ENCODE results near the gene PRR7. TPM values are rescaled to one million over a fixed set of nuclear protein-coding genes. Genes with fewer than 3 reads are reported as not detected.

Gene PRR7
- total RNA-seq, 4 donors from 2014 or later: 5.1 to 11.2 (median 7.5) TPM

DNA sequence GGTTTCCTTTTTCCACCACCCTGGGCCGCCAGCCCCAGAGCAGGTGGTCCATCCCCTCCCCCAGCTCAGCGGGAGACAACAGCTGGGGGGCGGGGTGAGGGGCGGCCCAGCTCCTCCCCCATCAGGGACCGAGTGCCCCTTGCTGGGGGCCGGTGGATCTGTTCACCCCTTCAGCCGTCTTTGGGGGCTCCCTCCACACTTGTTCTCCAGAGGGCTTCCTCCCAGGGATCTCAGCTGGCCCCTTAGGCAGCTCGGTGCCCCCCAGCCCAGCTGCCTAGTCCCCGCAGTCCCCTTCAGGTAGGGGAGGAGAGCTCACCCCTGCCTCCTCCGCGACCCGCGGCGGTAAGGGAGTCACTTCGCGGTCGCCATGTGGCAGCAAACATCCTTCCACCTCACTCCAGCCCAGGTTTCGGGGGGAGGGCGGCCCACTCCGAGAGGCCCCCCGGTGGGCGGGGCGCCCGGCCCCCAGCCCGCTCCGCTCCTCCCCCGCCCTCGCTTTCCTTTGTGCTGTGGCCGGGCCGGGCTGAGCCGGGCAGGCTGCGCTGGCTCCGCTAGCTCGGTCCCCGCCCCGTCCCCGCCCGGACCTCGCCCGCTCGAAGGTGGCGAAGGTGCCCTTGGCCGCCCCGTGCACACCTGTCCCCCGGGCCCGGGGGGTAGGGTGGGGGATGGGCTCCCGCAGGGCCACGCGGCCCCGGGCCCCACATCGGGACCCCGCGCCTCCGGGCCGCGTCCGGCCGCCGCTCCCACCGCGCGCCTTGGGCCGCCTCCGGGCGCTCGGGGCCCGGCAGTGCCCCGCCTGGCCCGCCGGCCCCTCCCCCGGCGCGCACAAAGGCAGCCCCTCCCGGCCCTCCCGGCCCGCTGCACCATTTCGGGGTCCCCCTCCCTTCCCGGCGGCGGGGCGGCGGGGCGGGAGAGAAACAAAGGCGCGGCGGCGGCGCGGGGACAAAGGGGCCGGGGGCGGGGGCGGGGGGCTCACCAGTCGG is 26.1 kb downstream of the PRR7 start:
- DNase-seq (ENCODE audit: low spot score in 2 of 2): no peak

DNA sequence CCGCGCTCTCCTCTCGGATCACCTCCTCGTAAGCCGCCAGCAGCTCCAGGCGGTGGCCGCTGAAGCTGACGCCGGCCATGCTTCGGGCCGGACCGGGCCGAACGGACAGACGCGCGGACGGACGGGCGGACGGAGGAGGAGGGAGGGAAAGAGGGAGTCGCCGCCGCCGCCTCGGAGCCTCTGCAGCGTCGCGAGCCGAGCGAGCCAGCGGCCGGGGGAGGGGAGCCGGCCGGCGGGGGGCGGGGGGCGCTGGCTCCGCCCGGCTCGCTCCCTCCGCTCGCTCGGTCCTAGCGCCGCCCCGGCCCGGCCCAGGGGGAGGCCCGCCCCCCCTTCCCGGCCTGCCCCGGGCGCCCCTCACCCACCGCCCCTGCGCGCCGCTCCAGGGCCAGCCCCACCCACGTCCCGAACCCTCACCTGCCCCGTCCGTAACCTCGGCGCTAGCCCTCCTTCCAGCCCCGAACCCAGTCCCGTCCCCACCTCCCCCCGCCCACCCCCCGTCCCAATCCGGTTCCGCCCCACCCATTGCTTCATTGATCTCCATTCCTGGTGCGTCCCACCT is 26.9 kb downstream of the PRR7 start, which contains the start of gene DBN1:
DBN1 (minus strand) TSS at position 192 of the 559 bp plus-strand sequence; CDS start at position 79, 113 bp downstream.
- Histone ChIP-seq H3K27ac (peak within 1 kb of the TSS; percentile 68 to 97 (median 88)), H3K9me3 (no peaks in the 10 kb centered on the region), H3K27me3 (no peaks in the 10 kb centered on the region), H3K4me1 (peaks cover 0 to 86% (median 25%) of the 10 kb centered on the region in 4 donors), H3K36me3 (peaks cover 0 to under 1% (median 0%) of the 10 kb centered on the region in 3 donors), H3K4me3 (peak within 1 kb of the TSS; percentile 69 to 85 (median 76))
- no peak for DNase-seq (ENCODE audit: low spot score in 2 of 2)
- TF ChIP-seq CTCF (IDR thresholded peaks at IDR 0.05) (no peak), POLR2A (IDR thresholded peaks at IDR 0.05) (no peak), EP300 (IDR thresholded peaks at IDR 0.05) (no peak)
- WGBS, 2 donors: 5% methylated on average over 10 to 22 of the region's 69 CpGs

More for the DNA sequence above, 26.1 kb downstream of the PRR7 start:
- WGBS, 2 donors: 1 to 8% methylated on average over 8 to 42 of the region's 93 CpGs
- H3K4me3 ChIP-seq: peak overlapping the region; percentile 69 to 85 (median 76)
- no peaks in the 10 kb centered on the region for H3K27me3 ChIP-seq
- no peaks in the 10 kb centered on the region for H3K9me3 ChIP-seq
- peaks cover 0 to 8% (median 0%) of the 10 kb centered on the region in 3 donors for H3K36me3 ChIP-seq
- no peak for TF ChIP-seq EP300 (IDR thresholded peaks at IDR 0.05)
- TF ChIP-seq CTCF (IDR thresholded peaks at IDR 0.05): no peak
- TF ChIP-seq POLR2A (IDR thresholded peaks at IDR 0.05): no peak
- peaks cover 0 to 79% (median 23%) of the 10 kb centered on the region in 4 donors for H3K4me1 ChIP-seq
- H3K27ac ChIP-seq: peak overlapping the region; percentile 68 to 97 (median 88)

GRCh38 chr5:177474002-177474476 is 27.4 kb downstream of the PRR7 start:
- H3K27me3 ChIP-seq: no peaks in the 10 kb centered on the region
- 32 to 46% methylated on average over 7 of the region's 7 CpGs for WGBS, 2 donors
- no peaks in the 10 kb centered on the region for H3K9me3 ChIP-seq
- DNase-seq (ENCODE audit: low spot score in 2 of 2): no peak
- H3K4me1 ChIP-seq: peaks cover 0 to 86% (median 30%) of the 10 kb centered on the region in 4 donors
- peak overlapping the region in 2 of 4 donors; percentile 69 to 74 for H3K4me3 ChIP-seq
- H3K36me3 ChIP-seq: no peaks in the 10 kb centered on the region
- peak overlapping the region; percentile 68 to 97 (median 88) for H3K27ac ChIP-seq
- no peak for TF ChIP-seq POLR2A (IDR thresholded peaks at IDR 0.05)
- TF ChIP-seq EP300 (IDR thresholded peaks at IDR 0.05): no peak
- no peak for TF ChIP-seq CTCF (IDR thresholded peaks at IDR 0.05)

GRCh38 chr5:177474846-177475562 is 28.4 kb downstream of the PRR7 start:
- WGBS, 2 donors: 45 to 50% methylated on average over 4 of the region's 4 CpGs

More at GRCh38 chr5:177474846-177475562, 28.4 kb downstream of the PRR7 start:
- H3K4me1 ChIP-seq: peaks cover 0 to 86% (median 30%) of the 10 kb centered on the region in 4 donors
- no peaks in the 10 kb centered on the region for H3K36me3 ChIP-seq
- H3K9me3 ChIP-seq: no peaks in the 10 kb centered on the region
- TF ChIP-seq POLR2A (IDR thresholded peaks at IDR 0.05) (no peak), EP300 (IDR thresholded peaks at IDR 0.05) (no peak), CTCF (IDR thresholded peaks at IDR 0.05) (no peak)
- no peak for DNase-seq (ENCODE audit: low spot score in 2 of 2)
- H3K27ac ChIP-seq: peak overlapping the region in 2 of 4 donors; percentile 93 to 97
- H3K27me3 ChIP-seq: no peaks in the 10 kb centered on the region
- H3K4me3 ChIP-seq: no peak overlapping the region
